ENCODE measurements around the gene RAET1G.

Gene RAET1G

DNA sequence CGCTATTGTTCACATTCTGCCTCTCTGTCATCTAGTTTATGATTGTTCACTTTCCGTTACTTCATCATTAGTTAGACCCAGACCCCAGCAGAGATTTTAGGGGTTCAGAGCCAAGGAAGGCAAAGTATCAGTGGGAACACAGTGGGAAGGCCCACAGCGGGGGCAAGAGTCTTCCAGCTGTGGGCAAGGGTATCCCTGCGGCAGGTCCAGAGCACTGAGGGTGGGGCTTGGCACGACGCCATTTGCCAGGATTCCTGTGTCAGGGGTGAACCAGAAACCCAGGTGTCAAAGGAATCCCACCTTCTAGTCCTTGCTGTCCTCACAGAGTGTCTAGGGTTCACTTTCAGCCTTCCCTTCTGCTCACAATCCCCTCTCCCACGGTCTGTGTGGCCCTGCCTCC is 38.3 kb downstream of the RAET1G start:
- no peaks in the 10 kb centered on the region for H3K4me1 ChIP-seq
- H3K27me3 ChIP-seq = peaks cover 10% of the 10 kb centered on the region
- no peaks in the 10 kb centered on the region for H3K36me3 ChIP-seq
- no peak for TF ChIP-seq CTCF (IDR thresholded peaks at IDR 0.05; ENCODE audit: low read depth, low read length)
- H3K9me3 ChIP-seq = no peaks in the 10 kb centered on the region
- H3K4me3 ChIP-seq (ENCODE audit: low read depth, low read length) = no peak overlapping the region
- DNase-seq = no peak

- Histone ChIP-seq H3K9me3 (no peaks in the 10 kb centered on the region), H3K27me3 (peaks cover 10% of the 10 kb centered on the region), H3K4me1 (no peaks in the 10 kb centered on the region), H3K4me3 (ENCODE audit: low read depth, low read length) (no peak overlapping the region), H3K36me3 (no peaks in the 10 kb centered on the region)
- no peak for DNase-seq
- TF ChIP-seq CTCF (IDR thresholded peaks at IDR 0.05; ENCODE audit: low read depth, low read length) = no peak
Measured at GRCh38 chr6:149884215-149884614, 38.7 kb downstream of the RAET1G start.

- Histone ChIP-seq H3K27me3 (peaks cover 10% of the 10 kb centered on the region), H3K4me3 (ENCODE audit: low read depth, low read length) (no peak overlapping the region), H3K9me3 (no peaks in the 10 kb centered on the region), H3K4me1 (no peaks in the 10 kb centered on the region), H3K36me3 (no peaks in the 10 kb centered on the region)
- TF ChIP-seq CTCF (IDR thresholded peaks at IDR 0.05; ENCODE audit: low read depth, low read length) = no peak
- DNase-seq = no peak
Measured at GRCh38 chr6:149881860-149882259, 41.1 kb downstream of the RAET1G start.

DNA sequence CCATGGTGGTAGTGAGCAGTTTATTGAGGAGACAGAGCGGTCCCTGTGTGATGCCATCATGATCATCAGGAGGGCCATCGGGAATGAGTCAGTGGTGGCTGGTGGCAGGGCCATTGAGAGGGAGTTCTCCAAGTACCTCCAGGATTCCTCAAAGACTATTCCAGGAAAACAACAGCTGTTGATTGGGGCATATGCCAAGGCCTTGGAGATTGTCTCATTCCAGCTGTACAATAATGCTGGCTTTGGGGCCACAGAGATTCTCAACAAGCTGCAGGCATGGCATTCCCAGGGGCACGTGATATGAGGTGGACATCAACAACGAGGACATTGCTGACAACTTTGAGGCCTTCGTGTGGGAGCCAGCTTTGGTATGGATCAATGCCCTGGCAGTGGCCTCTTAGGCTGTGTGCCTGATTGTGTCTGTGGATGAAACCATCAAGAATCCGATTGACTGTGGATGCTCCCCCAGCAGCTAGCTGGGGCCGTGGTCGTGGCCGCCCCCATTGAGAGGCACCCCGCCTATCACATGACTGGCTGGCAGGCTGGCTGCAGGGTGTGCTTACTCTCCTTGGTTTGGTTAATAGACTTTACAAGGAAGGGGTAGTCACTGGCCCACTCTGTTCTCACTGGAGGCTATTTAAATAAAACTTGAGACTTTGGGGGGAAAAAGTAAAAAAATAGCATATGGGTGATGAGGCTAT is 41.7 kb downstream of the RAET1G start:
- H3K4me3 ChIP-seq (ENCODE audit: low read depth, low read length) = no peak overlapping the region
- H3K9me3 ChIP-seq = no peaks in the 10 kb centered on the region
- peaks cover 10% of the 10 kb centered on the region for H3K27me3 ChIP-seq
- H3K4me1 ChIP-seq = no peaks in the 10 kb centered on the region
- H3K36me3 ChIP-seq = no peaks in the 10 kb centered on the region
- no peak for TF ChIP-seq CTCF (IDR thresholded peaks at IDR 0.05; ENCODE audit: low read depth, low read length)
- no peak for DNase-seq

GRCh38 chr6:149877659-149878058 is 45.3 kb downstream of the RAET1G start:
- H3K27me3 ChIP-seq = no peaks in the 10 kb centered on the region
- DNase-seq = no peak
- no peaks in the 10 kb centered on the region for H3K4me1 ChIP-seq
- H3K9me3 ChIP-seq = no peaks in the 10 kb centered on the region
- no peak overlapping the region for H3K4me3 ChIP-seq (ENCODE audit: low read depth, low read length)
- TF ChIP-seq CTCF (IDR thresholded peaks at IDR 0.05; ENCODE audit: low read depth, low read length) = no peak
- H3K36me3 ChIP-seq = no peaks in the 10 kb centered on the region

GRCh38 chr6:149876241-149876933 is 46.5 kb downstream of the RAET1G start:
- no peaks in the 10 kb centered on the region for H3K36me3 ChIP-seq
- no peak overlapping the region for H3K4me3 ChIP-seq (ENCODE audit: low read depth, low read length)
- TF ChIP-seq CTCF (IDR thresholded peaks at IDR 0.05; ENCODE audit: low read depth, low read length) = no peak
- DNase-seq = no peak
- no peaks in the 10 kb centered on the region for H3K27me3 ChIP-seq
- no peaks in the 10 kb centered on the region for H3K9me3 ChIP-seq
- H3K4me1 ChIP-seq = no peaks in the 10 kb centered on the region

Data from BE2C (cell line).